GM19099 (cell line): ENCODE data around the gene PPP3CA.

Source experiments
- POLR2A ChIP-seq: IDR thresholded peaks from 3 replicates; pipeline ENCODE4 v1.6.1; 2011; ENCODE audit warnings: low read depth; ENCODE audit not compliant: insufficient read length; ENCODE audit errors: extremely low read depth

PPP3CA gene

DNA sequence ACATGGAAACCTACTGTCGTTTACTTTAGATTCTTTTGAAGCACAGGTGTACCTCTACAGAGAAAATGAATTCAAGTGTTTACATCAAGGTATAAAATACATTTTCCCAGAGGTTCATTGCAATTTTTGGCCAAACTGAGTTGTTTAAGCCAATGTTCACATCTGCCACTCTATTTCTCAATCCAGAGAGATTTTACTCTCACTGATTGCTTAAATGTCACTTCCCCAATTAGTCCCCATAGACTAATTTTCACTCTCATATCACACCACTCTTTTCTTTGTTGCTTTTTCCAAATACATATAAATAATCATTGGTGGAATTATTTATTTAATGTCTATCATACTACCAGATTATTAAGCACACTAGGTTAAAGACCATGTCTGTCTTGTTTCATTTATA, 271.8 kb downstream of the PPP3CA start:
- TF ChIP-seq POLR2A, result no peak

DNA sequence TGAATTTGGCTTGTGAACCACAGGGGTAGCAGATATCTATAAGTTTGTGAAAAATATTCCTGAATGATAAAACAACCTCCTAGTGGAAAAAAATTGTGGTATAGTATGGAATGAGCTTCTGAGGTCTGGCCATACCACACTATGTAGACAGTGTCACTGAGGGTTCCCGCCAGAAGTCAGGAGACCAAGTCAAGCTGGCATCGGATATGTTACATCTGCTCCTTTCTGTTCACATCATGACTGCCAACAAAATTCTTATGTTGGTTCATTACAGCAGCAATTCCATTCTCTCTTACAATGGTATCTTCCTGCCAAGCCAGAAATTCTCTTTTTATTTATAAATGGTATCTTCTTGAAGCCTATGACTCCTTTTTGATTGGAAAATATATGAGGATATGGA, 273.0 kb downstream of the PPP3CA start:
- no peak for TF ChIP-seq POLR2A

DNA sequence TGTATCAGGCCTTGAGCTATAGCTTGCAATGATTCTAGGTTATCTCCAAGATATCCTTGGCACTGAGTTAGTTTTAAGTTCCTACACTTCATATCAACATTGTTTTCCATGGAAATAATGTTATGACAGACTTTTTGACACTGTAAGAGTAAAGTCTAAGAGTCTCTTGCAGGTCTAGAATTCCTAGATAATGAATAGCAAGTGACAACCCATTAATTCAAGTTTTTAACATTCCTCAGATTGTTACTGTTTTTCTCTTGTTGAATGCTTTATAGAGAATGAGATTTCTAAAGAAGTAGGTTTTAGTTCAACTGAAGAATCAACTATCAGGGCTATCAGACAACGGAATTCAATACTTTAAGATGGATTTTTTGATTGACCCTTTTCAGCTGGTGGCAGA, 276.1 kb downstream of the PPP3CA start:
- TF ChIP-seq POLR2A, result no peak

DNA sequence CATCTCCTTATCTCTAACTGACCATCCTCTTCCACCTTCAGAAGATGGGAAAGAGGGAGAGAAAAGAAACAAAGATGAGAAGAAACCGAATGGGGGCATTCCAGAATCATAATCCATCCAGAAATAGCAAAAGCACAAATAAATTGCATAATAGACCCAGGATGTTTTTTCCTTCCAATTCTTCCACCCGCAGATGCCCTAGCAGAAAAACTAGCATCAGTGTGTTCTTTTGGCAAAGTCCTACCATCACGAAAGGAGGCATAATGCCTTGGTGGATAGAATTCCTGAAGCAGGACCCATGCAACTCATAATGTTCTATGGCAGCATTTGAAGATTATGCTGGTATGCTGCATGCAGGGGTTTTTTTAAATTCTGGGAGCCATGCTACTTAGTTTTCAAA, 279.2 kb downstream of the PPP3CA start:
- TF ChIP-seq POLR2A, result no peak

DNA sequence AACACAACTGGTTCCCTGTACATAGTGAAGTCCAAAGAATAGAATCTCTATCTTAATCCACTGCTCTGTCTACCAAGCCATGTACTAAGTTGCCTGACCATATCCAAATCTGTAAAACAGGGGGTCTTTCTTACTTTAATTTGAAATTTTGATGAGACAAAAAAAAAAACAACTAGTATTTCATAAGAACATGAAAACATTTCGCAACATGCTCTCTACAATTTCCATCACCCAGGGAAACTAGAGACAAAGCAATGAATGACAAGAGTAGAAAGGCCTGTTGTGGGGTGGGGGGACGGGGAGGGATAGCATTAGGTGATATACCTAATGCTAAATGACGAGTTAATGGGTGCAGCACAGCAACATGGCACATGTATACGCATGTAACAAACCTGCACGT, 279.9 kb downstream of the PPP3CA start:
- TF ChIP-seq POLR2A, result no peak

DNA sequence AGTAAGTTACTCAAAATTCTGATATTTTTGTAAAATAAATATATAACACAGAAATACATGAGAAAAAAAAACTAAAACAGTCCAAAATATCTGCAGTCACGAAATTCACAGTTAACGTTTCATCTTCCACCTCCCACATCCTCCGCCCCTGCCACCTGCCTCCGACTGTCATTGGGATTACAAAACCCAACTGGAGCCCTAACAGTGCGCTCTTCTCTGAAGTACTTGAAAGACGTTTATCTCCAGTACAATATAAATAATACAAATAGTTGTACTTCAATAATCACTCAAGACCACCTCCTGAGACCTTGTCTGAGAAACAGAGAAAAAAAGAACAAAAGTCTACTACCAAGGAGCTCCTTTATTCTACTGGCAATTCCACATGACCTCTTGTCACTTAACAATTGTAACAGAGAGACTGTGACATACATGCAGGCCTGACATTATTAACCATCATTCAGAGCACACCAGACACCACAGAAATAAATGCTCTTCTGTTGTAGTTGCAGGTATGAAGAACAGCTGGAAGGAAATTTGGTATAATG, 280.6 kb downstream of the PPP3CA start:
- no peak for TF ChIP-seq POLR2A

DNA sequence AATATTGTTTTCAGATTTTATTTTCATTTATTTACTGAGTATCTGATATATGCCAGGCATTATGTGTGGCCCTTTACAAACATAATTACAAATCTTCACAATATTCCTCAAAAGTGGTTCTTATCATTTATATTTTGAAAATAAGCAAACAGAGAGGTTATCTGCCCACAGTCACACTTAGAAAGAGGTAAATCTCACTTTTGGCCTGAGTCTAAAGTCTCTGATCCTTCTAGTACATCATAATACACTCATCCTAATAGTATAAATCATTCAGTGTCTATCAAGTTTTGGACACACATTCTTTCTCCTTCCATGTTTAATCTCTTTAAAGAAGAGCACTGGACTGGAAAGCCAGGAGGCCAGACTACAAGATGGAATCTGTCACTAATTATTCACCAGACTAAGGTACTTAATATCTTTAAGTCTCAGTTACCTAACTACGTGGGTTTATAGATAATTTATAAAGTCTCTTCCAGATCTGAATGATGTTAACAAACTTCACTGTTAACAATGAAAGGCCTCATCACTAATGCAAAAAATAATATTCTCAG, 281.3 kb downstream of the PPP3CA start:
- no peak for TF ChIP-seq POLR2A

DNA sequence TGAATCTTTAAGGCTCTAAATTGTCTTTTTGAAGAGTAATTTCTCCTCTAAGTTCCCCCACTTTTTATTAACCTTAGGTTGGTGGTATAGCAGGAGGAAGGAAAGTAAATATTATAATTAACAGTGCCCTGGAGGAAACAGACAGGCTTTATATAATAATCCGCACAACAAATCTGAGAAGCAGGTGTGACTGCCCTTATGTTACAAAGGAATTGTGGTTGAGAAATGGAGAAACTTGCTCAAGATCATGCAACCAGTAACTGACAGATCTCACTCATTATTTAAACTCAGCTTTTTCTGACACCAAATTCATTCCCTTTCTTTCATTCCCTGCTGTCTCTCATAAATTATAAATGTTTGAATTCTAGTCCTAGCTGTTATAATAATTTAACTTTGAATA, 282.0 kb downstream of the PPP3CA start:
- TF ChIP-seq POLR2A, result no peak

DNA sequence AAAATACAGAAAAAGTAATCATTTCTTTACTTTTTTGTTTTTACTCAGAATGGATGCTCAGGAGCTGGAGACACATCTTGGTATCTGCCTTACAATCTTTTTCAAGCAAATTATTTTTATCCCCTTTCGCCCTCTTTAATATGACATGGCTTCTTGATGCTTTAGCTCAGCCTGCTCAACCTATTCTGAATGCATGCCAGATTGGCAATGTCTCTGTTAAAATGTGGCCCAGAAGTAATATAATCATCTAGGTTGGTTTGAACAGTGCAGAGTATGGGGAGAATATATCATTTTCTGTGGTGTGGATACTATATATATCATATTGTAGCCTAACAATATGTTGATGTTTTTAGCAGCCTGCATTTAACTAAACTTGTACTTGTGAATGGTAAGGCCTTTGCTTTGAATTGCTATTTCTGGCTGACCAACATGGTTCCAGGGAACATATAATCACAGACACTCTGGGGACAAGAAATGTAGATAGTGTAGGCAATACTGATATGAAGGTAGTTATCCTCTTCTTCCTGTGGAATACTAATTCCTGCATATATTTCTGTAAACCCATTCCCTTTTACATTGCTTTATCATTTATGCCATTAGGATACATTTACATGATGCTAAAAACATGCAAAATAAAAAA, 282.7 kb downstream of the PPP3CA start:
- TF ChIP-seq POLR2A, result no peak

DNA sequence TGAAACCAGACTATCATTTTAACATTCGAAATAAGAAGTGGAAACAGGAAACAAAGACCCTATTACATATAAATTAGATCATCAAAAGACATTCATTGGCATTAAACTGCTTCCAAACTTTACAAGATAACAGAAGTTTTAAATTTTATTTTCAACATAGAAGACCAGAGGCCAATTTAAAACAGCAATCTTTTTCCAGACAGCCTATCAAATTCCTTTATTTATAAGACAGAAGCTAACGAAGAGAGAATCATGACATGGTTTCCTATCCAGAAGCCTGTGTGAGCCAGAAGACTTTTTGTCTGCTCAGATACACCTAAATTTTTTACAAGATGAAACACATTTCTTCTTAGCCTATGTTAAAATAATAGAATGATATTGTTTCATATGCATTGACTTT, 291.9 kb downstream of the PPP3CA start:
- TF ChIP-seq POLR2A, result no peak

DNA sequence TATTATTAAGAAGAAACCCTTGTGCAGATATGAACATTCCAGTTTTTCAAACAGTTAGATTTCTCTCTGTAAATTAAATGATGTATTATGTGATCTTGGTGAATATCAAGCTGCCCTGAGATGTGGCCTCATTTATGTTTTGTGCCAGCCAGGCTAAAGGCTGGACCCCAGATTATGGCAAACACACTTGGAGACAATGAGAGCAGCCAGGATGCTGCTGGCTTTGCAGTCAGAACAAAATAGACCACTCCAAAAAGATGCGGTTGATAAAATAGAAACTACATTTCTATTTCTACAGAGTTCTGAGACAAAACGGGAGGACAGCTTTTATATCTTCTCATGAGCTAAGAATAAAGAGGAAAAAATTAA, 296.5 kb downstream of the PPP3CA start:
- TF ChIP-seq POLR2A, result no peak

DNA sequence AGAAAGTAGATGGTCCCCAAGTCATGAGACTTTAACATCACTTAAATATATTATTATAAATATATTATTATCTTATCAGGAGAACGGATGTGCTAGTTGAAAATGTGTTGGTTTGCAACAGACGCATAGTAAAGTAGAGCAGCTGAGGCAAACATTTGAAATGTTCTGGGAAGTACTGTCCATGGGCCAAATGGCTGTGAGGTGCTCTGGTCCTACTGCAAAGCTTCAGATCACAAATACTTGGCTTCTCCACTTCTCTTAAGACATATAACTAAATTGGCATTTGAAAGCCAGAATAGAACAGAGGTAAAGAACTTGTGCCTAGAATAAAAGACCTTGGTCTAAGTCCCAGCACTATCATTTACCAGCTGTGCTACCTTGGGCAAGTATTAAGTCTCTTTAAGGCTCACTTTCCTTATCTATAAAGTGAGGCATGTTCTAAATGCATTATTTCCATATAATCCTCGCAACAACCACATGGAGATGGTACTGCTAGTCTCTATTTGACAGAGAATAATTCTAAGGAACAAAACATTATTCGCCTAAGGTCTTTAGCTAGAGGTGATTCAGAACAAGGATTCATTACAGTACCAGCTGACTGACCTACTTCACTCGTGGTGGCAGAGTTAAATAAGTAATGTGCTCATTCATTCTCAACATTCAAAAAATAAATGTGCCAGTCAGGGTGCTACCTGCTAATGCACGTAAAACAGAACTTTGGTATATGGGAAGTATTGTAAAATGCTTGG, 297.1 kb downstream of the PPP3CA start:
- no peak for TF ChIP-seq POLR2A

DNA sequence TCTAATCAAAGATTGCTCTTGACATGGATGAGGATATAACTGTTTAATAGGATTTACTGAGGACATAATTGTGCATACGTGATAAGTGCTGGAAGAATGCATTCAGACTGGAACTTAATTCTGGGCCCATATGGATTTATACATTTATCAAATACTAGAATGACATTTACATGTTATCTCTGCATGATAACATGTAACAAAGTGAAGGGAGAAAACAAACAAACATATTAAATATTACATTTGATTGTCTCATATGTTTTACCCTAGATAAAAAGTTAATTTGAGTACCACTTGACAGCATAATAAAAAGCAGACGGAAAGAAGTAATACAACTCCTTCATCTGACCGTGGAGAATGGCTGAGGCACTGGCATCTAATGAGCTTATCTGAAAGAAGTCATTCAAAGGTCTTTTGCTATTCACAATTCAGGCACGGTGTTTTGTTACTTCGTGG, 297.8 kb downstream of the PPP3CA start:
- TF ChIP-seq POLR2A, result no peak

DNA sequence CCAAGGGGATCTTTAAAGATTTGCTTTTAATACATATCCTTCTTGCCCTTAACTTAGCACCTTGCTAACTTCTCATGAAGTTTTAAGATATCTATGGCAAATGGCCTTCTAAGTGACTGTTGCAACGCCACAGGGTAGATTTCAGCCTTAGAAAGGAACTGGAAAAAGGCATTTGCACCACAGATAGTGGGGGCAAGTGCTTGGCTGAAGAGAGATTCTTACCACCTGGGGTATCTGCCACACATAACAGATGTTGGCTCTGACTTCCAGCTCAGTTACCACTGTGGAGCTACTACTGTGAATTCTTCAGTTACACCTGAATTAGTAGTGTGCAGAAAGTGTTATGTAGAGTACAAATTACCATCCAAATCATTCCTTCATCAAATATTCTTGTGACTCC, 302.6 kb downstream of the PPP3CA start:
- no peak for TF ChIP-seq POLR2A

DNA sequence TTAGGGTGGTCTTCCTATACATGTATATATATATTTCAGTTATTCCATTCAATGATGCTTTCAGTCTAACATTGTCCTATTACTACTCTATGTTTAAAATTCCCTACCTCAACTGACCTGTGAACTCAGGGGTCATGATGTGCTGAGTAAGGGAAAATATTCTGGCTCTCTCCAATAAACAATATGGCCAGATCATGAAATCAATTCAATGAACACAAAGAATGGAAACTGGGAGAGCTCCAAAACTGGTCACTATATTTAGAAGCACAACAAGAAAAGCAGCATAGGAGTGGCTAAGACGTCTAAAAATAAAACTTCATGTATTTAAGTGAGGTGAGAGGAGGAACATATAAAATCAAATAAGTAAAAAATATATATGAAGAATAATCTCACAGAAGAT, 304.5 kb downstream of the PPP3CA start:
- TF ChIP-seq POLR2A, result no peak

DNA sequence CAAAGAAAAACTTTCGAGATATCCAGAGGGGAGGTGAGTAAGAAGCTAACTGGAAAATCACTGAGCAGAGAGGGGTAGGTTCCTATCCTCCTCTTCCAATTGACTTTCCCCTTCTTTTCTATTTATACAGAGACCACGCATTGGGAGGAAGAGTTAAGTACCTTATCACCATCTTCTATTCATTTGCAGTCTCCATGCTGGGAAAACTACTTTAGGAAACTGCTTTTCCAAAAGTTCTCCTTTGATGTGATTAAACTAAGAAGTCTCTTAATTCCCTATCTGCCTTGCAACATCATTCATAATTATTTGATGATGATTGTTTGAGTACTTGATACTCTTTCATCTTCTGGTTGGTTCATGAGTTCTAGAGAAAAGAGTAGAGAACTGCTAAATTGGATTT, 306.6 kb downstream of the PPP3CA start:
- TF ChIP-seq POLR2A, result no peak
